IMR-90 (cell line): Measurements from ENCODE around the gene PSRC1. TPM values are rescaled to one million over a fixed set of nuclear protein-coding genes. Genes with fewer than 3 reads are reported as not detected.

ENCODE experiments used
- ATAC-seq: fragments of 200-7000 bp; cut with Tn5 transposase; 2 replicates; pipeline ENCODE4 v1.9.1; 2020; ENCODE audit warnings: low read depth, mild to moderate bottlenecking, moderate library complexity
- BruUV-seq: library from RNA; stranded (reverse); fragments of 400-500 nt; replicated peaks from 2 replicates; lab custom pipeline; 2021; lab: Mats Ljungman, UMichigan
- CTCF ChIA-PET: fragments of 300-600 bp; formaldehyde crosslinking; extraction: SDS; loops from one replicate; lab custom pipeline; 2021; ENCODE audit warnings: antibody characterized with exemption; lab: Yijun Ruan, JAX
- POLR2A ChIA-PET: fragments of 300-600 bp; sonication (Branson Sonifier 250); formaldehyde crosslinking; loops from one replicate; lab custom pipeline; 2022; ENCODE audit warnings: antibody characterized with exemption; ENCODE audit not compliant: unreplicated experiment; lab: Charles Lee
- DNase-seq: peaks from one replicate; pipeline ENCODE4 v3.0.0; 2013
- H2AFZ ChIP-seq: replicated peaks from 2 replicates; pipeline ENCODE3; 2013; ENCODE audit warnings: low read length, mild to moderate bottlenecking; ENCODE audit not compliant: poor library complexity
- H2AK5ac ChIP-seq: 2 replicates; pipeline ENCODE4 v1.6.1; 2013; ENCODE audit warnings: low read depth, low read length, inconsistent platforms
- H2AK9ac ChIP-seq: replicated peaks from 2 replicates; pipeline ENCODE3; 2013; ENCODE audit warnings: mild to moderate bottlenecking, low read depth, low read length, moderate library complexity; ENCODE audit not compliant: poor library complexity
- H2BK120ac ChIP-seq: 2 replicates; pipeline ENCODE4 v1.6.1; 2013; ENCODE audit warnings: low read depth, low read length, inconsistent platforms
- H2BK15ac ChIP-seq: 3 replicates; pipeline ENCODE4 v1.6.1; 2013; ENCODE audit warnings: low read depth, low read length, inconsistent platforms
- H2BK20ac ChIP-seq: 2 replicates; pipeline ENCODE4 v1.6.1; 2013; ENCODE audit warnings: low read depth, mild to moderate bottlenecking, inconsistent platforms, low read length, moderate library complexity
- H2BK5ac ChIP-seq: 2 replicates; pipeline ENCODE4 v1.6.1; 2013; ENCODE audit warnings: mild to moderate bottlenecking, low read depth, low read length, inconsistent platforms; ENCODE audit not compliant: poor library complexity, severe bottlenecking
- H3K14ac ChIP-seq: replicated peaks from 2 replicates; pipeline ENCODE4 v1.6.1; 2013; ENCODE audit warnings: low read depth, low read length, inconsistent platforms
- H3K18ac ChIP-seq: 2 replicates; pipeline ENCODE4 v1.6.1; 2013; ENCODE audit warnings: low read depth, low read length, control low read depth
- H3K23ac ChIP-seq: 2 replicates; pipeline ENCODE4 v1.6.1; 2013; ENCODE audit warnings: low read depth, low read length, inconsistent platforms
- H3K27ac ChIP-seq: 2 replicates; pipeline ENCODE4 v1.5.1; 2013; ENCODE audit warnings: mild to moderate bottlenecking, control low read depth, low read length; ENCODE audit not compliant: insufficient read depth
- H3K27me3 ChIP-seq: 2 replicates; pipeline ENCODE4 v1.6.1; 2013; ENCODE audit warnings: low read length; ENCODE audit not compliant: control insufficient read depth, insufficient read depth
- H3K36me3 ChIP-seq: 2 replicates; pipeline ENCODE4 v1.6.1; 2013; ENCODE audit warnings: low read length, mixed read lengths; ENCODE audit not compliant: control insufficient read depth, insufficient read depth
- H3K4ac ChIP-seq: 2 replicates; pipeline ENCODE4 v1.6.1; 2013; ENCODE audit warnings: low read depth, low read length, inconsistent platforms
- H3K4me1 ChIP-seq: 2 replicates; pipeline ENCODE4 v1.6.1; 2013; ENCODE audit warnings: low read length, mixed read lengths; ENCODE audit not compliant: control insufficient read depth, insufficient read depth
- H3K4me2 ChIP-seq: 2 replicates; pipeline ENCODE4 v1.6.1; 2013; ENCODE audit warnings: low read depth, mild to moderate bottlenecking, control low read depth, low read length, moderate library complexity
- H3K4me3 ChIP-seq: 2 replicates; pipeline ENCODE4 v1.5.1; 2013; ENCODE audit warnings: low read depth, mild to moderate bottlenecking, control low read depth, low read length, moderate library complexity; ENCODE audit not compliant: insufficient read depth
- H3K56ac ChIP-seq: 2 replicates; pipeline ENCODE4 v1.6.1; 2013; ENCODE audit warnings: low read length, inconsistent platforms; ENCODE audit not compliant: insufficient read depth; ENCODE audit errors: extremely low read depth
- H3K79me1 ChIP-seq, 2 experiments: 2 replicates each; pipeline ENCODE4 v1.6.1; 2013; ENCODE audit warnings: low read length in 2 of 2, inconsistent platforms in 1 of 2, low read depth in 1 of 2
- H3K9ac ChIP-seq: 2 replicates; pipeline ENCODE4 v1.6.1; 2013; ENCODE audit warnings: low read depth, low read length, control low read depth
- H3K9me1 ChIP-seq: 2 replicates; pipeline ENCODE4 v1.6.1; 2013; ENCODE audit warnings: low read length, inconsistent platforms; ENCODE audit not compliant: insufficient read depth
- H3K9me3 ChIP-seq: 2 replicates; pipeline ENCODE4 v1.6.1; 2013; ENCODE audit warnings: low read length; ENCODE audit not compliant: control insufficient read depth, insufficient read depth
- H4K20me1 ChIP-seq: 2 replicates; pipeline ENCODE4 v1.6.1; 2013; ENCODE audit warnings: low read length, inconsistent platforms; ENCODE audit not compliant: insufficient read depth
- H4K5ac ChIP-seq: 2 replicates; pipeline ENCODE4 v1.6.1; 2013; ENCODE audit warnings: mild to moderate bottlenecking, low read depth, low read length, control low read depth
- H4K8ac ChIP-seq, 2 experiments: 2 replicates each; pipeline ENCODE4 v1.6.1; 2013; ENCODE audit warnings: low read depth in 2 of 2, low read length in 2 of 2, control low read depth in 1 of 2, inconsistent platforms in 1 of 2
- H4K91ac ChIP-seq: 2 replicates; pipeline ENCODE4 v1.6.1; 2013; ENCODE audit warnings: low read depth, low read length, inconsistent platforms; ENCODE audit not compliant: insufficient read depth
- CEBPB ChIP-seq: IDR thresholded peaks from 2 replicates; pipeline ENCODE4 v1.6.1; 2012; ENCODE audit warnings: low read depth, low read length, improper control_type of control experiment
- FOS ChIP-seq: fragments of 150-350 bp; IDR thresholded peaks from 2 replicates; pipeline ENCODE4 v1.6.1; 2016; ENCODE audit warnings: low read depth, low read length
- MAZ ChIP-seq: IDR thresholded peaks from 2 replicates; pipeline ENCODE4 v1.6.1; 2012; ENCODE audit warnings: low read depth, mild to moderate bottlenecking, low read length, improper control_type of control experiment, moderate library complexity, borderline replicate concordance
- RFX5 ChIP-seq: IDR thresholded peaks from 2 replicates; pipeline ENCODE4 v1.8.0; 2012; ENCODE audit warnings: low read depth, mild to moderate bottlenecking, low read length, moderate library complexity
- SMC3 ChIP-seq: fragments of 150-350 bp; IDR thresholded peaks from 2 replicates; pipeline ENCODE4 v1.6.1; 2016; ENCODE audit warnings: low read depth, mild to moderate bottlenecking, antibody characterized with exemption, low read length, moderate library complexity
- USF2 ChIP-seq: fragments of 150-350 bp; IDR thresholded peaks from 2 replicates; pipeline ENCODE4 v1.6.1; 2017; ENCODE audit warnings: mild to moderate bottlenecking, antibody characterized with exemption, low read length, low read depth
- WGBS, 2 experiments: methylation state at CpG; one replicate each; pipeline versions ENCODE4 v1.1.5 to v1.1.7; 2013; ENCODE audit warnings: missing lambda C conversion rate in 2 of 2; ENCODE audit not compliant: insufficient read length in 1 of 2; ENCODE audit errors: extremely low coverage in 2 of 2; 5-methylcytosine and 5-hydroxymethylcytosine counted together
- dilution Hi-C: fragments of 300-500 bp; cut with HindIII; formaldehyde crosslinking; loops from one replicate; pipeline ENCODE4 v1.14.3; 2018; ENCODE audit warnings: low sequenced_read_pairs; ENCODE audit not compliant: unreplicated experiment
- in situ Hi-C: fragments of 300-500 bp; cut with MboI; formaldehyde crosslinking; loops from 3 replicates; pipeline ENCODE4 v1.14.3; 2019; ENCODE audit warnings: low sequenced_read_pairs, inconsistent platforms, mixed read lengths
- intact Hi-C: fragments of 100-400 bp; cut with micrococcal nuclease; formaldehyde crosslinking; loops from 2 replicates; pipeline ENCODE4 v1.10.0; 2022
- polyA plus RNA-seq, 3 experiments: library from polyadenylated mRNA; depleted of rRNA; stranded (reverse); fragments of >200 nt; gene quantifications; 2 replicates each; pipeline ENCODE4 v1.2.3, GENCODE V29; 2012; ENCODE audit warnings: low replicate concordance in 1 of 3
- total RNA-seq: library from RNA; depleted of rRNA; stranded (reverse); fragments of >200 nt; gene quantifications from 2 replicates; pipeline ENCODE4 v1.2.3, GENCODE V29; 2012

PSRC1 gene
- total and polyA plus RNA-seq, 2 of the 4 experiments (the other 2 are of a cell fraction) = 34.6 to 40.3 TPM

GRCh38 chr1:109293026-109293425 is 10.1 kb upstream of the PSRC1 start (continued):
- TF ChIP-seq SMC3 (no peak), RFX5 (no peak), MAZ (no peak), CEBPB (no peak), FOS (no peak)

GRCh38 chr1:109292364-109292763 is 9.4 kb upstream of the PSRC1 start:
- Histone ChIP-seq H3K9me3 (no peaks in the 10 kb centered on the region), H3K36me3 (no peaks in the 10 kb centered on the region), H2BK20ac (peak overlapping the region; percentile 23; the same call in 1 of the 2 replicates), H3K23ac (no peak overlapping the region), H2AK5ac (peak overlapping the region; percentile 53; the same call in 1 of the 2 replicates), H3K4me1 (0 out of 2 replicates have a peak, but pooled peaks cover under 1% of the 10 kb centered on the region), H3K14ac (peak overlapping the region; percentile 23; the same call in 1 of the 2 replicates), H2BK5ac (no peak overlapping the region), H3K9me1 (peaks cover 12% of the 10 kb centered on the region), H4K8ac (peak overlapping the region in 1 of 2 experiments; percentile 43; a peak in 1 of 4 replicates), H3K18ac (peak overlapping the region; percentile 34; the same call in 1 of the 2 replicates), H3K27ac (no peak overlapping the region), H3K9ac (no peak overlapping the region), H2BK15ac (peak overlapping the region; percentile 46; the same call in 1 of the 3 replicates), H3K56ac (no peak overlapping the region), H2AK9ac (no peak overlapping the region), H3K4ac (peak overlapping the region; percentile 60; the same call in 1 of the 2 replicates), H3K27me3 (no peaks in the 10 kb centered on the region), H2AFZ (no peak overlapping the region), H3K4me3 (no peak overlapping the region), H4K5ac (no peak overlapping the region), H4K91ac (no peak overlapping the region), H3K4me2 (no peak overlapping the region), H4K20me1 (no peaks in the 10 kb centered on the region), H2BK120ac (peak overlapping the region; percentile 50), H3K79me1 (no peaks in the 10 kb centered on the region)
- dilution Hi-C loops (no loop called here), intact Hi-C loops (no loop called here), in situ Hi-C loops (no loop called here)
- ChIA-PET CTCF (interaction anchor here (0.7 kb wide), 1 partner anchor 181 kb away, joined by 3 read pairs; no protein-coding TSS in a partner anchor), POLR2A (no interaction called here)
- no TSS peak for BruUV-seq
- no peak for DNase-seq
- no peak for TF ChIP-seq USF2
- TF ChIP-seq FOS = no peak
- no peak for ATAC-seq
- WGBS, 2 experiments = 90% methylated on average over 2 of the region's 9 CpGs; no CpG with 5 or more reads in 1 of the 2 experiments
